ENCODE data around the gene CDSN. TPM values are rescaled to one million over a fixed set of nuclear protein-coding genes. Genes with fewer than 3 reads are reported as not detected.

The CDSN gene
- total RNA-seq, 2 donors from 2014 or later = 0.50 to 1.5 TPM

- intact Hi-C loops (cut with DNase I) = no loop called here
- 97% methylated on average over 13 of the region's 13 CpGs for WGBS
- Histone ChIP-seq H3K27ac (no peak overlapping the region), H3K27me3 (replicated peaks; ENCODE audit: insufficient read depth) (peaks cover 2% of the 10 kb centered on the region), H3K4me1 (replicated peaks) (peaks cover 5% of the 10 kb centered on the region), H3K4me3 (no peak overlapping the region), H3K9me3 (no peaks in the 10 kb centered on the region), H3K36me3 (no peaks in the 10 kb centered on the region)
- no peak for TF ChIP-seq POLR2AphosphoS5 (IDR thresholded peaks at IDR 0.05)
- TF ChIP-seq, protein P1, sequence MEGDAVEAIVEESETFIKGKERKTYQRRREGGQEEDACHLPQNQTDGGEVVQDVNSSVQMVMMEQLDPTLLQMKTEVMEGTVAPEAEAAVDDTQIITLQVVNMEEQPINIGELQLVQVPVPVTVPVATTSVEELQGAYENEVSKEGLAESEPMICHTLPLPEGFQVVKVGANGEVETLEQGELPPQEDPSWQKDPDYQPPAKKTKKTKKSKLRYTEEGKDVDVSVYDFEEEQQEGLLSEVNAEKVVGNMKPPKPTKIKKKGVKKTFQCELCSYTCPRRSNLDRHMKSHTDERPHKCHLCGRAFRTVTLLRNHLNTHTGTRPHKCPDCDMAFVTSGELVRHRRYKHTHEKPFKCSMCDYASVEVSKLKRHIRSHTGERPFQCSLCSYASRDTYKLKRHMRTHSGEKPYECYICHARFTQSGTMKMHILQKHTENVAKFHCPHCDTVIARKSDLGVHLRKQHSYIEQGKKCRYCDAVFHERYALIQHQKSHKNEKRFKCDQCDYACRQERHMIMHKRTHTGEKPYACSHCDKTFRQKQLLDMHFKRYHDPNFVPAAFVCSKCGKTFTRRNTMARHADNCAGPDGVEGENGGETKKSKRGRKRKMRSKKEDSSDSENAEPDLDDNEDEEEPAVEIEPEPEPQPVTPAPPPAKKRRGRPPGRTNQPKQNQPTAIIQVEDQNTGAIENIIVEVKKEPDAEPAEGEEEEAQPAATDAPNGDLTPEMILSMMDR (IDR thresholded peaks at IDR 0.05) = no peak
- no peak for TF ChIP-seq POLR2A (IDR thresholded peaks at IDR 0.05)
- DNase-seq (ENCODE audit: low spot score) = no peak
These were observed 8.5 kb downstream of the CDSN start for GRCh38 chr6:31111712-31112111.

DNA sequence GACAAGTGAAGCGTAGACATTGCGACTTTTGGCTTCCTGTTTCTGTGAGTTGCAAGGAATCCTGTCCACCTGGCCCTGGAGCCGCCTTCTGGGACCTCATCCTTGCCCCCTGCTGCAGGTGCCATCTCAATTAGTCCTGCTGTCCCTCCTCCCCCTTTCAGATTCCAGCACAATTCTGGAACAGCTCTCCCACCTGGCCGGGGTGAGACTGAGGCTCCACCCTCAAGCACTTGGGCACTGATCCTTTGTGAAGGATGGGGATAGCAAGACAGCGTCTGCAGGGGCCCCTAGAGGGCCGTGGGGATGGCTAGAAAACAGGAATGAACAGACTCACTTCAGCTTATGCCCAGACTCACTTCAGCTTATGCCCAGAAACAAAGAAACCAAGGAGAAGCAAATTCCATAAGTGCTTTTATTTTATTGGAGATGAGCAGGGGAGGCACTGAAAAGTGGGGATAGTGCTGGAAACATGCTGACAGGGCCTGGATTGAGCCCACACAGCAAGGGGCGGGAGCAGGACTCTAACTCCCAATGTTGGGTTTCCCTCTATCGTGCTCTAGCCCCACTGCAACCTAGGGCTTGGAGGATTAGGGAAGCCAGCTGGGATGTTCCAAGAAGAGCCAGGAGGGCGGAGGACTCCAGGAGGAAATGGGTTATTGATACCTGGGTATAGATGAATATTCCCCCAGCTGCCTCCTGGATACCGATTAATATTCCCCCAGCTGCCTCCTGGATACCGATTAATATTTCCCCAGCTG, 9.2 kb downstream of the CDSN start:
- no peak overlapping the region for H3K27ac ChIP-seq
- intact Hi-C loops (cut with DNase I) = no loop called here
- H3K9me3 ChIP-seq = no peaks in the 10 kb centered on the region
- WGBS = 69% methylated on average over 11 of the region's 11 CpGs
- no peak overlapping the region for H3K4me3 ChIP-seq
- TF ChIP-seq, protein P1 (IDR thresholded peaks at IDR 0.05) = no peak
- TF ChIP-seq POLR2AphosphoS5 (IDR thresholded peaks at IDR 0.05) = no peak
- TF ChIP-seq POLR2A (IDR thresholded peaks at IDR 0.05) = no peak
- peaks cover 5% of the 10 kb centered on the region for H3K4me1 ChIP-seq (replicated peaks)
- peaks cover 2% of the 10 kb centered on the region for H3K27me3 ChIP-seq (replicated peaks; ENCODE audit: insufficient read depth)
- no peaks in the 10 kb centered on the region for H3K36me3 ChIP-seq
- DNase-seq (ENCODE audit: low spot score) = no peak

- no peak overlapping the region for H3K4me3 ChIP-seq
- no peaks in the 10 kb centered on the region for H3K9me3 ChIP-seq
- no peak for DNase-seq (ENCODE audit: low spot score)
- no peak overlapping the region for H3K27ac ChIP-seq
- intact Hi-C loops (cut with DNase I) = no loop called here
- no peaks in the 10 kb centered on the region for H3K36me3 ChIP-seq
- 85% methylated on average over 4 of the region's 4 CpGs for whole genome bisulfite sequencing
- no peaks in the 10 kb centered on the region for H3K4me1 ChIP-seq (replicated peaks)
- TF ChIP-seq POLR2AphosphoS5 (IDR thresholded peaks at IDR 0.05) = no peak
- TF ChIP-seq, protein P1 (IDR thresholded peaks at IDR 0.05) = no peak
- no peak for TF ChIP-seq POLR2A (IDR thresholded peaks at IDR 0.05)
- peaks cover 2% of the 10 kb centered on the region for H3K27me3 ChIP-seq (replicated peaks; ENCODE audit: insufficient read depth)
These were observed 13.2 kb downstream of the CDSN start for GRCh38 chr6:31107052-31107451.

- Histone ChIP-seq H3K4me3 (no peak overlapping the region), H3K27ac (no peak overlapping the region), H3K4me1 (replicated peaks) (no peaks in the 10 kb centered on the region), H3K27me3 (replicated peaks; ENCODE audit: insufficient read depth) (no peaks in the 10 kb centered on the region), H3K9me3 (no peaks in the 10 kb centered on the region), H3K36me3 (no peaks in the 10 kb centered on the region)
- TF ChIP-seq POLR2A (IDR thresholded peaks at IDR 0.05) = no peak
- TF ChIP-seq, protein P1 (IDR thresholded peaks at IDR 0.05) = no peak
- no peak for TF ChIP-seq POLR2AphosphoS5 (IDR thresholded peaks at IDR 0.05)
- no peak for DNase-seq (ENCODE audit: low spot score)
- intact Hi-C loops (cut with DNase I) = no loop called here
- 100% methylated on average over 2 of the region's 2 CpGs for WGBS
These were observed 17.1 kb downstream of the CDSN start for GRCh38 chr6:31103136-31103535.

DNA sequence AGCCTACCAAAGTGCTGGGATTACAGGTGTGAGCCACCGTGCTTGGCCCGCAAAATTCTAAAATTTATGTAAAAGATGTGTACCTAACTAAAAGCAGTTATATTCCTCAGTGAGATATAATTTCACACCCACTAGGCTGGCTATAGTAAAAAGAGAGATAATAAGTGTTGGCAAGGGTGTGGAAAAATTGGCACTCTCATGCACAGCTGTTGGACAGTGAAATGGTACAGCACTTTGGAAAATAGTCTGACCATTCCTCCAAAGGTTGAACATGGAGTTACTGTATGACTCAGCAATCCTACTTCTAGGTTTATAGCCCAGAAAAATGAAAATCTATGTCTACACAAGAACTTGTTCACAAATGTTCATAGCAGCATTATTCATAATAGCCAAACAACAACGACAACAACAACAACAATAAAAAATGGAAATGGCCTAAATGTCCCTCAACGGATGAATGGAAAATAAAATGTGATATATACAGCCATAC, 21.8 kb downstream of the CDSN start:
- Histone ChIP-seq H3K4me1 (replicated peaks) (no peaks in the 10 kb centered on the region), H3K27me3 (replicated peaks; ENCODE audit: insufficient read depth) (no peaks in the 10 kb centered on the region), H3K36me3 (no peaks in the 10 kb centered on the region), H3K9me3 (no peaks in the 10 kb centered on the region), H3K27ac (no peak overlapping the region), H3K4me3 (no peak overlapping the region)
- no peak for TF ChIP-seq POLR2AphosphoS5 (IDR thresholded peaks at IDR 0.05)
- TF ChIP-seq, protein P1 (IDR thresholded peaks at IDR 0.05) = no peak
- TF ChIP-seq POLR2A (IDR thresholded peaks at IDR 0.05) = no peak
- 94% methylated on average over 4 of the region's 4 CpGs for WGBS
- intact Hi-C loops (cut with DNase I) = no loop called here
- DNase-seq (ENCODE audit: low spot score) = no peak

Measured in prostate gland (tissue), 2 donors.